H1 (cell line): Measurements from ENCODE around the gene IVL. TPM values are rescaled to one million over a fixed set of nuclear protein-coding genes. Genes with fewer than 3 reads are reported as not detected.

Experiments
- CTCF ChIA-PET: fragments of 300-600 bp; sonication (Branson Sonifier 250); formaldehyde crosslinking; loops from one replicate; lab custom pipeline; 2021; ENCODE audit not compliant: partially characterized antibody; lab: Charles Lee
- POLR2A ChIA-PET: fragments of 300-600 bp; sonication (Branson Sonifier 250); formaldehyde crosslinking; loops from one replicate; lab custom pipeline; 2021; ENCODE audit warnings: inconsistent platforms; ENCODE audit not compliant: partially characterized antibody; lab: Charles Lee
- DNase-seq, 2 experiments: peaks; one replicate each; pipeline versions ENCODE4 v3.0.0 to v3.0.0-alpha.2; 2010 to 2022; ENCODE audit warnings: low spot score in 2 of 2, low read depth in 1 of 2, mixed read lengths in 1 of 2
- FAIRE-seq: peaks from 2 replicates; lab custom pipeline; 2011; peaks lifted over from hg19 to GRCh38; lab: Jason Lieb, UNC
- H2AFZ ChIP-seq: 2 replicates; pipeline ENCODE4 v1.8.1; 2012; ENCODE audit warnings: low read length, inconsistent platforms
- H2AK5ac ChIP-seq: 2 replicates; pipeline ENCODE4 v1.6.1; 2013; ENCODE audit warnings: low read depth, low read length
- H2BK120ac ChIP-seq: replicated peaks from 2 replicates; pipeline ENCODE3; 2013; ENCODE audit warnings: low read depth, low read length, inconsistent platforms
- H2BK12ac ChIP-seq: 2 replicates; pipeline ENCODE4 v1.6.1; 2013; ENCODE audit warnings: low read depth, low read length
- H2BK15ac ChIP-seq: 2 replicates; pipeline ENCODE4 v1.6.1; 2013; ENCODE audit warnings: low read length
- H2BK20ac ChIP-seq: 2 replicates; pipeline ENCODE4 v1.6.1; 2013; ENCODE audit warnings: low read length
- H2BK5ac ChIP-seq: 2 replicates; pipeline ENCODE4 v1.6.1; 2013; ENCODE audit warnings: low read depth, low read length
- H3K14ac ChIP-seq: 2 replicates; pipeline ENCODE4 v1.6.1; 2013; ENCODE audit warnings: inconsistent platforms; ENCODE audit not compliant: insufficient read length
- H3K18ac ChIP-seq: 2 replicates; pipeline ENCODE4 v1.6.1; 2013; ENCODE audit warnings: low read length; ENCODE audit errors: extremely low read depth
- H3K23ac ChIP-seq: 2 replicates; pipeline ENCODE4 v1.6.1; 2013; ENCODE audit warnings: inconsistent platforms; ENCODE audit not compliant: insufficient read length
- H3K23me2 ChIP-seq: 2 replicates; pipeline ENCODE4 v1.6.1; 2013; ENCODE audit warnings: low read depth, low read length
- H3K27ac ChIP-seq: 2 replicates; pipeline ENCODE4 v1.6.1; 2011; ENCODE audit warnings: low read depth, low read length, inconsistent platforms
- H3K27me3 ChIP-seq, 4 experiments: replicated peaks in 1 of 4; 1 replicate in 1 of 4; 2 replicates in 3 of 4; pipeline versions ENCODE4 v1.6.1 to v1.8.1; 2011 to 2013; ENCODE audit warnings: low read length in 3 of 4, mild to moderate bottlenecking in 3 of 4, inconsistent platforms in 2 of 4, mixed read lengths in 2 of 4, moderate library complexity in 1 of 4; ENCODE audit not compliant: control insufficient read depth in 3 of 4, insufficient read depth in 3 of 4; ENCODE audit errors: extremely low read depth in 1 of 4
- H3K36me3 ChIP-seq, 4 experiments: 2 replicates each; pipeline versions ENCODE4 v1.6.1 to v1.8.1; 2011 to 2013; ENCODE audit warnings: mild to moderate bottlenecking in 4 of 4, low read length in 3 of 4, moderate library complexity in 2 of 4, control low read depth in 1 of 4, inconsistent platforms in 1 of 4; ENCODE audit not compliant: insufficient read depth in 4 of 4, control insufficient read depth in 2 of 4
- H3K4ac ChIP-seq: replicated peaks from 2 replicates; pipeline ENCODE3; 2013; ENCODE audit warnings: low read length, low read depth, mixed read lengths, inconsistent platforms; ENCODE audit not compliant: insufficient read length
- H3K4me1 ChIP-seq, 4 experiments: replicated peaks in 1 of 4; 1 replicate in 1 of 4; 2 replicates in 3 of 4; pipeline versions ENCODE4 v1.6.1 to v1.8.1; 2011 to 2013; ENCODE audit warnings: low read length in 3 of 4, inconsistent platforms in 2 of 4, mixed read lengths in 1 of 4; ENCODE audit not compliant: insufficient read depth in 4 of 4, control insufficient read depth in 3 of 4
- H3K4me2 ChIP-seq, 2 experiments: 2 replicates each; pipeline versions ENCODE4 v1.6.1 to v1.8.1; 2011 to 2013; ENCODE audit warnings: low read depth in 2 of 2, low read length in 2 of 2, control low read depth in 1 of 2, inconsistent platforms in 1 of 2, mild to moderate bottlenecking in 1 of 2; ENCODE audit not compliant: insufficient read depth in 1 of 2
- H3K4me3 ChIP-seq, 4 experiments: fragments of 200-600, 300-600 bp in 1 of 4; sonication (generic), shearing (Covaris generic), sonication (Bioruptor Twin) in 1 of 4; 2 replicates each; pipeline versions ENCODE4 v1.5.1 to v1.8.1; 2011 to 2016; ENCODE audit warnings: low read length in 4 of 4, low read depth in 3 of 4, control low read depth in 2 of 4, inconsistent platforms in 2 of 4, mild to moderate bottlenecking in 2 of 4, mixed read lengths in 1 of 4, moderate library complexity in 1 of 4; ENCODE audit not compliant: insufficient read depth in 2 of 4; ENCODE audit errors: extremely low read depth in 1 of 4
- H3K56ac ChIP-seq: replicated peaks from 2 replicates; pipeline ENCODE3; 2013; ENCODE audit warnings: low read depth, mild to moderate bottlenecking, mixed read lengths, low read length, inconsistent platforms; ENCODE audit not compliant: insufficient read length
- H3K79me1 ChIP-seq: 2 replicates; pipeline ENCODE4 v1.6.1; 2013; ENCODE audit warnings: low read depth, low read length, control low read depth
- H3K79me2 ChIP-seq, 2 experiments: 2 replicates each; pipeline versions ENCODE4 v1.6.1 to v1.8.1; 2012 to 2013; ENCODE audit warnings: low read length in 2 of 2, mild to moderate bottlenecking in 2 of 2, inconsistent platforms in 1 of 2; ENCODE audit not compliant: insufficient read depth in 2 of 2, control insufficient read depth in 1 of 2
- H3K9ac ChIP-seq, 4 experiments: replicated peaks in 1 of 4; 1 replicate in 1 of 4; 2 replicates in 3 of 4; pipeline versions ENCODE4 v1.6.1 to v1.8.1; 2011 to 2013; ENCODE audit warnings: low read depth in 3 of 4, low read length in 3 of 4, control low read depth in 2 of 4, mild to moderate bottlenecking in 2 of 4, moderate library complexity in 2 of 4, inconsistent platforms in 1 of 4; ENCODE audit errors: extremely low read depth in 1 of 4
- H3K9me3 ChIP-seq, 2 experiments: 2 replicates each; pipeline versions ENCODE4 v1.6.1 to v1.8.1; 2012 to 2013; ENCODE audit warnings: mild to moderate bottlenecking in 2 of 2, moderate library complexity in 2 of 2, control low read depth in 1 of 2, inconsistent platforms in 1 of 2, low read depth in 1 of 2, low read length in 1 of 2, mixed read lengths in 1 of 2; ENCODE audit not compliant: insufficient read depth in 2 of 2
- H4K20me1 ChIP-seq, 2 experiments: replicated peaks in 1 of 2; 2 replicates each; pipeline versions ENCODE3 to v1.8.1; 2011 to 2013; ENCODE audit warnings: inconsistent platforms in 2 of 2, low read length in 2 of 2, mild to moderate bottlenecking in 1 of 2; ENCODE audit not compliant: insufficient read depth in 2 of 2, control insufficient read depth in 1 of 2
- H4K5ac ChIP-seq: 2 replicates; pipeline ENCODE4 v1.6.1; 2013; ENCODE audit warnings: low read length, low read depth, mixed read lengths, inconsistent platforms; ENCODE audit not compliant: insufficient read length
- H4K8ac ChIP-seq: 2 replicates; pipeline ENCODE4 v1.8.0; 2013; ENCODE audit warnings: mild to moderate bottlenecking, moderate library complexity, low read length, inconsistent platforms; ENCODE audit not compliant: insufficient read depth; ENCODE audit errors: extremely low read depth
- H4K91ac ChIP-seq: replicated peaks from 2 replicates; pipeline ENCODE3; 2013; ENCODE audit warnings: low read length, mixed read lengths, inconsistent platforms; ENCODE audit not compliant: insufficient read length
- GABPA ChIP-seq: IDR thresholded peaks from 2 replicates; pipeline ENCODE4 v1.6.1; 2011; ENCODE audit warnings: mild to moderate bottlenecking, low read length, moderate library complexity, borderline replicate concordance; ENCODE audit not compliant: insufficient read depth
- RAD21 ChIP-seq, 2 experiments: IDR thresholded peaks in 1 of 2; conservative IDR thresholded peaks in 1 of 2; 2 replicates each; pipeline ENCODE4 v1.6.1; 2011; ENCODE audit warnings: low read depth in 2 of 2, low read length in 2 of 2, improper control_type of control experiment in 1 of 2, inconsistent platforms in 1 of 2, mild to moderate bottlenecking in 1 of 2, moderate library complexity in 1 of 2
- RBBP5 ChIP-seq: IDR thresholded peaks from 2 replicates; pipeline ENCODE4 v1.7.1; 2012; ENCODE audit warnings: low read depth, mild to moderate bottlenecking, inconsistent platforms, low read length, moderate library complexity, borderline replicate concordance
- RNF2 ChIP-seq: fragments of 200-900, 300-1000 bp; sonication (generic); IDR thresholded peaks from 2 replicates; pipeline ENCODE4 v1.7.1; 2016; ENCODE audit warnings: borderline replicate concordance, low read depth, mild to moderate bottlenecking, antibody characterized with exemption, low read length; ENCODE audit not compliant: poor library complexity, severe bottlenecking; ENCODE audit errors: missing control alignments
- ZNF274 ChIP-seq: IDR thresholded peaks from 2 replicates; pipeline ENCODE4 v1.7.0; 2012; ENCODE audit warnings: low read length, borderline replicate concordance; ENCODE audit errors: extremely low read depth
- WGBS, 2 experiments: shearing (Covaris generic) in 1 of 2; methylation state at CpG; one replicate each; pipeline versions ENCODE4 v1.1.6 to v1.1.7; 2013 to 2015; ENCODE audit warnings: low lambda C conversion rate in 2 of 2, mixed read lengths in 2 of 2, inconsistent platforms in 1 of 2, low coverage in 1 of 2, missing lambda C conversion rate in 1 of 2; ENCODE audit not compliant: insufficient replicate concordance in 2 of 2, insufficient coverage in 1 of 2, insufficient read length in 1 of 2; ENCODE audit errors: extremely low coverage in 1 of 2, missing lambda C conversion rate in 1 of 2; 5-methylcytosine and 5-hydroxymethylcytosine counted together
- polyA plus RNA-seq, 7 experiments: library from polyadenylated mRNA; depleted of rRNA in 3 of 7; stranded (reverse) in 5 of 7; unstranded in 2 of 7; fragments of >200 nt in 5 of 7; fragments of 200-250 nt in 2 of 7; gene quantifications; 1 replicate in 5 of 7; 2 replicates in 1 of 7; 4 replicates in 1 of 7; pipeline versions ENCODE4 v1.2.1 to v1.2.3, GENCODE V29; 2011 to 2013; ENCODE audit warnings: missing spikeins in 2 of 7, mixed read lengths in 2 of 7
- total RNA-seq: library from RNA; stranded (reverse); fragmentation: NEBNext Ultra II Directional; extraction: Animal tissue kit (Norgen Biotek cat#: 25700); gene quantifications from 2 replicates; pipeline ENCODE4 v1.2.1, GENCODE V29; 2021

The IVL gene
- total and polyA plus RNA-seq, 2 of the 8 experiments (the other 6 are each of a cell fraction or from before 2014, with no cell fraction given), result not detected

DNA sequence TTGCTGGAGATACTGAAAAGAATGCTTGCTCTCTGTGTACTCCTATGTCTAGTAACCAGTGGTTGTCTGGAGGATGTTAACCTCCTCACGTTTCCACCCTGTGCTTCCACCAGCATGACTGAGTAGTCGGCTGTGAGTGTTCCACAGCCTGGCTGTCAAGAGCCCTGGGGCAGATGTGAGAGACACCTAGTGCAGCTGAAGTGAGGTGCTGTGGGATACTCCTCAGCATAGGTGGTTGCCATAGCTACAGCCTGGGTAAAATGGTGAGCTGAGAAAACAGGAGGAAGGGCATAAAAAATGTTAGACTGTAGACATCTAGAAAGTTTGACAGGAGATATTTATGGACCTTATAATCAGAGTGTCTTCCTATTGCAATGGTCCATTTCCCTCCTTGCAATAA is 15.8 kb downstream of the IVL start:
- Histone ChIP-seq H3K4me1 (no peaks in the 10 kb centered on the region), H2BK12ac (no peak overlapping the region), H2BK15ac (no peak overlapping the region), H3K9me3 (peaks cover 16 to 18% of the 10 kb centered on the region in 2 experiments), H2AFZ (no peak overlapping the region), H4K5ac (no peak overlapping the region), H3K56ac (no peak overlapping the region), H3K14ac (no peak overlapping the region), H3K18ac (no peak overlapping the region), H4K8ac (no peak overlapping the region), H2BK5ac (no peak overlapping the region), H3K79me1 (no peaks in the 10 kb centered on the region), H3K79me2 (no peaks in the 10 kb centered on the region), H3K4ac (no peak overlapping the region), H3K36me3 (peaks cover 0 to 5% (median 0%) of the 10 kb centered on the region in 4 experiments; a peak in 1 of 8 replicates), H3K27me3 (no peaks in the 10 kb centered on the region), H3K4me2 (no peak overlapping the region), H3K9ac (no peak overlapping the region), H4K20me1 (no peaks in the 10 kb centered on the region), H3K23ac (no peak overlapping the region), H3K27ac (no peak overlapping the region), H2BK20ac (no peak overlapping the region), H3K23me2 (no peaks in the 10 kb centered on the region), H2BK120ac (no peak overlapping the region), H3K4me3 (no peak overlapping the region), H4K91ac (no peak overlapping the region), H2AK5ac (no peak overlapping the region)
- no peak for FAIRE-seq
- CTCF ChIA-PET, result no interaction called here
- POLR2A ChIA-PET, result no interaction called here
- DNase-seq, result no peak
- 79% methylated on average over 2 of the region's 2 CpGs; no CpG with 5 or more reads in 1 of the 2 experiments for WGBS, 2 experiments
- TF ChIP-seq RNF2 (no peak), RAD21 (IDR thresholded peaks at IDR 0.05 in 1 of 2, conservative IDR thresholded peaks at IDR 0.05 in 1 of 2; ENCODE audit: low read depth in 2 of 2, low read length in 2 of 2) (no peak), ZNF274 (no peak), GABPA (no peak), RBBP5 (no peak)
